ENCODE results near the gene DDI2. TPM values are rescaled to one million over a fixed set of nuclear protein-coding genes. Genes with fewer than 3 reads are reported as not detected.
"Not testable (repeated sequence)": the region's sequence is repeated elsewhere in the genome, so short reads cannot be mapped to it uniquely, and the experiment has no call there.

The DDI2 gene
- total and polyA plus RNA-seq, 5 donors from 2014 or later, result 3.2 to 61.2 (median 6.8) TPM

DNA sequence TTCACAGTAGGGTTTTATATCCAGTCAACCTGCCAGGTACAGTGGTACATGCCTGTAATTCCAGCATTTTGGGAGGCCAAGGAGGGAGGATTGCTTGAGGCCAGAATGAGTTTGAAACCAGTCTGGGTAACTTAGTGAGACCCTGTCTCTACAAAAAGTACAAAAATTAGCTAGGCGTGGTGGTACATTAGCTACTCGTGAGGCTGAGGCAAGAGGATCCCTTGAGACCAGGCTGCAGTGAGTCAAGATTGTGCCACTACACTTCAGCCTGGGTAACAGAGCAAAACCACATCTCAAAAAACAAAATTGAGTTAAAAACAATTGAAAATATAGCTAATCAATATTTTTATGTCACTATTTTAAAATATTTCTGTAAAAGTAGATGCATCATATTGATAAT, 33.2 kb downstream of the DDI2 start:
- H3K4me3 Mint-ChIP-seq, result no peak overlapping the region
- Histone ChIP-seq H3K36me3 (ENCODE audit: control insufficient read depth, insufficient read depth, low read length) (peaks cover 68% of the 10 kb centered on the region), H3K4me1 (ENCODE audit: control insufficient read depth, insufficient read depth, low read length, poor library complexity, severe bottlenecking) (no peaks in the 10 kb centered on the region), H3K27me3 (ENCODE audit: control insufficient read depth, insufficient read depth, low read length) (no peaks in the 10 kb centered on the region), H3K27ac (ENCODE audit: insufficient read depth, low read length, poor library complexity, severe bottlenecking) (no peak overlapping the region), H3K4me3 (ENCODE audit: low read depth, low read length) (no peak overlapping the region), H3K9me3 (ENCODE audit: control insufficient read depth in 2 of 2, low read length in 2 of 2) (no peaks in the 10 kb centered on the region)
- H3K36me3 Mint-ChIP-seq, result peaks cover 35% of the 10 kb centered on the region
- H3K27me3 Mint-ChIP-seq, result no peaks in the 10 kb centered on the region
- ATAC-seq (ENCODE audit: low read depth in 2 of 2) (no peak), DNase-seq (no peak)
- H3K4me1 Mint-ChIP-seq, result peaks cover 2 to 10% (median 6%) of the 10 kb centered on the region in 4 donors
- H3K27ac Mint-ChIP-seq, result no peak overlapping the region
- peaks cover 0 to 1% (median 0%) of the 10 kb centered on the region in 7 donors for H3K9me3 Mint-ChIP-seq

DNA sequence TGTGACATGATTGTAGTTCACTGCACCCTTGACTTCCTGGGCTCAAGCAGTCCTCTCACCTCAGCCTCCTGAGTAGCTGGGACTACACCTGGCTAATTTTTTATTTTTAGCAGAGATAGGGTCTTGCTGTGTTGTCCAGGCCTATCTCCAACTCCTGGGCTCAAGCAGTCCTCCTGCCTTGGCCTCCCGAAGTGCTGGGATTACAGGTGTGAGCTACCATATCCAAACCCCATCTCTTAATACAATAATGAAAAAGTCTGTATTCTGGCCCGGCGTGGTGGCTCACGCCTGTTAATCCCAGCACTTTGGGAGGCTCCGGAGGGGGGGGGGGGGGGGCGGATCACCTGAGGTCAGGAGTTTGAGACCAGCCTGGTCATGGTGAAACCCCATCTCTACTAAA, 34.9 kb downstream of the DDI2 start:
- H3K36me3 ChIP-seq (ENCODE audit: control insufficient read depth, insufficient read depth, low read length), result peaks cover 71% of the 10 kb centered on the region

DNA sequence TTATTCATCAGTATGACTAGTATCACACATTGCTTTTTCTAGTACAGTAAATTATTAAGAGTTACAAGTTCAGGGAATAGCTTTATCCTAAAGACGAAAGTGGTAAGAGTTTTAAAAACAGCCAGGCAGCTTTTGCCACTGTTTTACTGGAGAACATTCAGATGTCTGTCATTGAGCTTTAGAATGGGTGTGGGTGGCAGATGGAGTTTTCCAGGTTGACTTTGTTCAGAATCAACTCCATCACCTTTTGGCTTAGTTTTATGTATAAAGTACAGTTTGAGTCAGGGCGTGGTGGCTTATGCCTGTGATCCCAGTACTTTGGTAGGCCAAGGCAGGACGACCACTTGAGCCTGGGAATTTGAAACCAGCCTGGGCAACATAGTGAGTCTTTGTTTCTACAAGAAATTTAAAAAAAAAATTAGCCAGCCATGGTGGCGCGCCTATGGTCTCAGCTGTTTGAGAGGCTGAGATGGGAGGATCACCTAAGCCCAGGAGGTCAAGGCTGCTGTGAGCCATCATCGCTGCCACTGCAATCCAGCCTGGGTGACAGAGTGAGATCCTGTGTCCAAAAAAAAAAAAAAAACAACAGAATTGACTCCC, 36.9 kb downstream of the DDI2 start:
- Histone ChIP-seq H3K27ac (ENCODE audit: insufficient read depth, low read length, poor library complexity, severe bottlenecking) (no peak overlapping the region), H3K4me1 (ENCODE audit: control insufficient read depth, insufficient read depth, low read length, poor library complexity, severe bottlenecking) (no peaks in the 10 kb centered on the region), H3K27me3 (ENCODE audit: control insufficient read depth, insufficient read depth, low read length) (no peaks in the 10 kb centered on the region), H3K9me3 (ENCODE audit: control insufficient read depth in 2 of 2, low read length in 2 of 2) (no peaks in the 10 kb centered on the region), H3K4me3 (ENCODE audit: low read depth, low read length) (no peak overlapping the region), H3K36me3 (ENCODE audit: control insufficient read depth, insufficient read depth, low read length) (peaks cover 71% of the 10 kb centered on the region)
- DNase-seq (no peak), ATAC-seq (ENCODE audit: low read depth in 2 of 2) (no peak)
- H3K36me3 Mint-ChIP-seq, result peaks cover 42% of the 10 kb centered on the region
- H3K4me1 Mint-ChIP-seq, result peaks cover 0 to 4% (median 2%) of the 10 kb centered on the region in 4 donors
- no peaks in the 10 kb centered on the region for H3K9me3 Mint-ChIP-seq
- H3K4me3 Mint-ChIP-seq, result no peak overlapping the region
- H3K27ac Mint-ChIP-seq, result peak overlapping the region in 1 of 3 donors; percentile 48
- H3K27me3 Mint-ChIP-seq, result no peaks in the 10 kb centered on the region

More for the DNA sequence above, 34.9 kb downstream of the DDI2 start:
- H3K4me1 ChIP-seq (ENCODE audit: control insufficient read depth, insufficient read depth, low read length, poor library complexity, severe bottlenecking); H3K27me3 Mint-ChIP-seq; H3K27ac Mint-ChIP-seq; H3K27me3 ChIP-seq (ENCODE audit: control insufficient read depth, insufficient read depth, low read length); ATAC-seq (ENCODE audit: low read depth in 2 of 2); H3K4me1 Mint-ChIP-seq; H3K27ac ChIP-seq (ENCODE audit: insufficient read depth, low read length, poor library complexity, severe bottlenecking); H3K4me3 Mint-ChIP-seq; H3K4me3 ChIP-seq (ENCODE audit: low read depth, low read length); H3K9me3 ChIP-seq (ENCODE audit: control insufficient read depth in 2 of 2, low read length in 2 of 2); H3K9me3 Mint-ChIP-seq; DNase-seq: not testable (repeated sequence)
- H3K36me3 Mint-ChIP-seq, result peaks cover 46% of the 10 kb centered on the region

DNA sequence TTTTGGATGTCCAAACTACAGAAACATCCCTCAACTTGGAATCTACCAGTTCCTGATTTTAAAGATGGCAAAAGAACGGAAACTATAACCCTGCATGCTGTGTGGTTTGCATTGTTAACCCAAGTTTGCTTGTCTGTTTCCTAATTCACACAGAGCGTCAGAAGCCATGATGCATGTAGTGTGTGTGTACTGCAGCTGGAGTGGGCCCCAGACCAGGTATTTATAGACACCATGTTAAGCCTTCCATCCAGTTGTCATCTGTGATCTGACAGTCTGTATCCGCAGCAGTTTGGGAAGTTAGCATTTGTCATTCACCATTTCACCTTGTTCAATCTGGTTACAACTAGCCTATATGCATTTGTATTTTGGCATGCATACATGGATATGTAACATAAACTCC, 39.2 kb downstream of the DDI2 start:
- peaks cover 0 to 5% (median 0%) of the 10 kb centered on the region in 4 donors for H3K4me1 Mint-ChIP-seq
- ATAC-seq (ENCODE audit: low read depth in 2 of 2) (no peak), DNase-seq (no peak)
- H3K36me3 ChIP-seq (ENCODE audit: control insufficient read depth, insufficient read depth, low read length), result peaks cover 79% of the 10 kb centered on the region
- no peaks in the 10 kb centered on the region for H3K4me1 ChIP-seq (ENCODE audit: control insufficient read depth, insufficient read depth, low read length, poor library complexity, severe bottlenecking)
- no peak overlapping the region for H3K27ac ChIP-seq (ENCODE audit: insufficient read depth, low read length, poor library complexity, severe bottlenecking)
- H3K4me3 ChIP-seq (ENCODE audit: low read depth, low read length), result no peak overlapping the region
- H3K9me3 Mint-ChIP-seq, result no peaks in the 10 kb centered on the region
- no peaks in the 10 kb centered on the region for H3K27me3 ChIP-seq (ENCODE audit: control insufficient read depth, insufficient read depth, low read length)
- H3K27me3 Mint-ChIP-seq, result no peaks in the 10 kb centered on the region
- peak overlapping the region in 1 of 3 donors; percentile 65 for H3K27ac Mint-ChIP-seq
- no peaks in the 10 kb centered on the region for H3K9me3 ChIP-seq (ENCODE audit: control insufficient read depth in 2 of 2, low read length in 2 of 2)
- H3K4me3 Mint-ChIP-seq, result no peak overlapping the region
- H3K36me3 Mint-ChIP-seq, result peaks cover 50% of the 10 kb centered on the region

DNA sequence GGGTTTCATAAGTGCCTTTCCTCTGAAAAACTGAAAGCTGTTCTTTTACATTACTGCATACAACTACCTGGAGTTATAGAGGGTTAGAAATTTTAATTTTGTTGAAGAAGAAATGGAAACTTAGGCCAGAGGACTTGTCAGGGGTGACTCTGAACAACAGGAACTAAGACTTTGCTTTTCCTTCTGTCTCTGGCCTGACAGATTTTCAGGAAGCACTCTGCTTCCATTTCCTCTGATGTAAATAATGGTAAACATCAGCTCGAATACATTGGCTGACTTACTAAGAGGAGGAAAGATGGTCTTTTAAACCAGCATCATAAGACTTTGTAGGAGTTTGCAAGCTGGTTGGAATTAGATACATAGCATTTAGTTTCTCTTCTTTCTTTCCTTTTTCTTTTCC, 39.8 kb downstream of the DDI2 start:
- Histone ChIP-seq H3K27me3 (ENCODE audit: control insufficient read depth, insufficient read depth, low read length) (no peaks in the 10 kb centered on the region), H3K36me3 (ENCODE audit: control insufficient read depth, insufficient read depth, low read length) (peaks cover 77% of the 10 kb centered on the region), H3K4me1 (ENCODE audit: control insufficient read depth, insufficient read depth, low read length, poor library complexity, severe bottlenecking) (no peaks in the 10 kb centered on the region), H3K4me3 (ENCODE audit: low read depth, low read length) (no peak overlapping the region), H3K9me3 (ENCODE audit: control insufficient read depth in 2 of 2, low read length in 2 of 2) (no peaks in the 10 kb centered on the region), H3K27ac (ENCODE audit: insufficient read depth, low read length, poor library complexity, severe bottlenecking) (no peak overlapping the region)
- Mint-ChIP-seq H3K9me3 (no peaks in the 10 kb centered on the region), H3K27me3 (no peaks in the 10 kb centered on the region), H3K4me3 (no peak overlapping the region), H3K36me3 (peaks cover 49% of the 10 kb centered on the region), H3K27ac (peak overlapping the region in 1 of 3 donors; percentile 65), H3K4me1 (peaks cover 0 to 5% (median 0%) of the 10 kb centered on the region in 4 donors)
- ATAC-seq (ENCODE audit: low read depth in 2 of 2), result no peak
- no peak for DNase-seq

DNA sequence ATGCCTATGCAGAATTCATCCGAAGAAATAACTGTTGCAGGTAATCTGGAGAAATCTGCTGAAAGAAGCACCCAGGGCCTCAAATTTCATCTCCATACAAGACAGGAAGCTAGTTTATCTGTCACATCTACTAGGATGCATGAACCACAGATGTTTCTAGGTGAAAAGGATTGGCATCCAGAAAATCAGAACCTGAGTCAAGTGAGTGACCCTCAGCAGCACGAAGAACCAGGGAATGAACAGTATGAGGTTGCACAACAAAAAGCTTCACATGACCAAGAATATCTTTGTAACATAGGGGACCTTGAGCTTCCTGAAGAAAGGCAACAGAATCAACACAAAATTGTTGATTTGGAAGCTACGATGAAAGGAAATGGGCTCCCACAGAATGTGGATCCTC, 42.9 kb downstream of the DDI2 start:
- Histone ChIP-seq H3K4me1 (ENCODE audit: control insufficient read depth, insufficient read depth, low read length, poor library complexity, severe bottlenecking) (no peaks in the 10 kb centered on the region), H3K9me3 (ENCODE audit: control insufficient read depth in 2 of 2, low read length in 2 of 2) (no peaks in the 10 kb centered on the region), H3K27me3 (ENCODE audit: control insufficient read depth, insufficient read depth, low read length) (no peaks in the 10 kb centered on the region), H3K4me3 (ENCODE audit: low read depth, low read length) (no peak overlapping the region), H3K27ac (ENCODE audit: insufficient read depth, low read length, poor library complexity, severe bottlenecking) (no peak overlapping the region), H3K36me3 (ENCODE audit: control insufficient read depth, insufficient read depth, low read length) (peaks cover 61% of the 10 kb centered on the region)
- DNase-seq (no peak), ATAC-seq (ENCODE audit: low read depth in 2 of 2) (no peak)
- Mint-ChIP-seq H3K9me3 (no peaks in the 10 kb centered on the region), H3K27ac (peak overlapping the region in 1 of 3 donors; percentile 60), H3K4me3 (no peak overlapping the region), H3K4me1 (peaks cover 0 to 7% (median 0%) of the 10 kb centered on the region in 4 donors), H3K36me3 (peaks cover 41% of the 10 kb centered on the region), H3K27me3 (no peaks in the 10 kb centered on the region)

DNA sequence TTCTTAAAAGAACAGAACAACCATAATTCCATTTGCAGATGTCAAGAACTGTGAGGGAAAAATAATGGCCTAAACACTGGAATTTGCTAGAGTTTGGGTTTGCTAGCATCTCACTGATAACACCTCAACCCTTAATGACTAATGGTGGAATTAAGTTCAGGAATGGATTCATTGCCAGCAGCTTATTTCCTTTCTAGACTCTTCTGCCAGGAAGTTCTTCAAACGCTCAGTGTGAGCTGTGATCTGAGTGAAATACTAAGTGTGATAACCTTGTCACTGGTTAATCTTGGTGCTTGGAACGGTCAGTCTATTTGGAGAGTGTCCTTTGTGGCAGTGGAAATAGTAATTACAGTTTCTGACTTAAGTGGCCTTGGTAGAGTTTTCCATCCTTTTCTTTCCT, 45.2 kb downstream of the DDI2 start:
- Mint-ChIP-seq H3K36me3 (peaks cover 28% of the 10 kb centered on the region), H3K27ac (no peak overlapping the region)
- DNase-seq, result no peak

DNA sequence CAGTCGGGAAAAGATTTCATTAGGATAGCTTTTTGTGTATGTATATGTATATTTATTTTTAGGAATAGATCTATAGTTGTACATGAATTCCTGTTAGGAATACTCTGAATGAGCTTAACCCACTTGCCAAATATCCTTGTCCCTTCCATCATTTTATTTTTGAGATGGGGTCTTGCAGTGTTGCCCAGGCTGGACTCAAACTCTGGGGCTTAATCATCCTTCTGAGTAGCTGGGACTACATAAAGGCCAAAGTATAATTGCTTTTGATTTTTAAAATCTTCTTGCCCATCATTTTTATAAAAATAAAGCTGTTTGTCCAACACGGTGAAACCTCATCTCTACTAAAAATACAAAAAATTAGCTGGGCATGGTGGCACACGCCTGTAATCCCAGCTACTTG, 46.7 kb downstream of the DDI2 start:
- ATAC-seq (ENCODE audit: low read depth in 2 of 2) (no peak), DNase-seq (no peak)
- no peaks in the 10 kb centered on the region for H3K4me1 ChIP-seq (ENCODE audit: control insufficient read depth, insufficient read depth, low read length, poor library complexity, severe bottlenecking)
- H3K4me1 Mint-ChIP-seq, result peaks cover 0 to 10% (median 2%) of the 10 kb centered on the region in 4 donors
- no peaks in the 10 kb centered on the region for H3K9me3 Mint-ChIP-seq
- H3K27me3 Mint-ChIP-seq, result no peaks in the 10 kb centered on the region
- no peak overlapping the region for H3K4me3 ChIP-seq (ENCODE audit: low read depth, low read length)
- no peak overlapping the region for H3K4me3 Mint-ChIP-seq
- H3K27ac Mint-ChIP-seq, result no peak overlapping the region
- no peaks in the 10 kb centered on the region for H3K9me3 ChIP-seq (ENCODE audit: control insufficient read depth in 2 of 2, low read length in 2 of 2)
- no peaks in the 10 kb centered on the region for H3K27me3 ChIP-seq (ENCODE audit: control insufficient read depth, insufficient read depth, low read length)
- H3K27ac ChIP-seq (ENCODE audit: insufficient read depth, low read length, poor library complexity, severe bottlenecking), result no peak overlapping the region
- peaks cover 28% of the 10 kb centered on the region for H3K36me3 Mint-ChIP-seq
- H3K36me3 ChIP-seq (ENCODE audit: control insufficient read depth, insufficient read depth, low read length), result peaks cover 33% of the 10 kb centered on the region

More for the DNA sequence above, 45.2 kb downstream of the DDI2 start:
- Histone ChIP-seq H3K4me3 (ENCODE audit: low read depth, low read length) (no peak overlapping the region), H3K4me1 (ENCODE audit: control insufficient read depth, insufficient read depth, low read length, poor library complexity, severe bottlenecking) (no peaks in the 10 kb centered on the region), H3K9me3 (ENCODE audit: control insufficient read depth in 2 of 2, low read length in 2 of 2) (no peaks in the 10 kb centered on the region), H3K36me3 (ENCODE audit: control insufficient read depth, insufficient read depth, low read length) (peaks cover 42% of the 10 kb centered on the region), H3K27ac (ENCODE audit: insufficient read depth, low read length, poor library complexity, severe bottlenecking) (no peak overlapping the region), H3K27me3 (ENCODE audit: control insufficient read depth, insufficient read depth, low read length) (no peaks in the 10 kb centered on the region)
- no peak for ATAC-seq (ENCODE audit: low read depth in 2 of 2)
- peaks cover 0 to 4% (median 2%) of the 10 kb centered on the region in 4 donors for H3K4me1 Mint-ChIP-seq
- no peak overlapping the region for H3K4me3 Mint-ChIP-seq
- H3K27me3 Mint-ChIP-seq, result no peaks in the 10 kb centered on the region
- H3K9me3 Mint-ChIP-seq, result no peaks in the 10 kb centered on the region
